NB4 (cell line): ENCODE measurements around the gene CFAP99.

Experiments used
- CTCF ChIP-seq: IDR thresholded peaks from one replicate; pipeline ENCODE4 v1.5.1; 2012; ENCODE audit warnings: low read depth, low read length
- TF ChIP-seq, protein P1 (sequence below): IDR thresholded peaks from 2 replicates; pipeline ENCODE4 v1.6.1; 2011; ENCODE audit warnings: low read depth, low read length

- no peak for TF ChIP-seq CTCF
- TF ChIP-seq, protein P1, sequence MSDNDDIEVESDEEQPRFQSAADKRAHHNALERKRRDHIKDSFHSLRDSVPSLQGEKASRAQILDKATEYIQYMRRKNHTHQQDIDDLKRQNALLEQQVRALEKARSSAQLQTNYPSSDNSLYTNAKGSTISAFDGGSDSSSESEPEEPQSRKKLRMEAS: no peak
Measured at GRCh38 chr4:2507855-2508254, 89.1 kb downstream of the CFAP99 start.
